Non-pigmented ciliary epithelial cell (primary cell): Measurements from ENCODE around the gene UGGT1.
"Not testable (repeated sequence)": the region's sequence is repeated elsewhere in the genome, so short reads cannot be mapped to it uniquely, and the experiment has no call there.

ENCODE experiments used
- DNase-seq: peaks from one replicate; pipeline ENCODE4 v3.0.0-alpha.2; 2010; ENCODE audit warnings: low read depth

The UGGT1 gene

GRCh38 chr2:128172191-128172590 lies 81.2 kb downstream of the UGGT1 start:
- no peak for DNase-seq

DNA sequence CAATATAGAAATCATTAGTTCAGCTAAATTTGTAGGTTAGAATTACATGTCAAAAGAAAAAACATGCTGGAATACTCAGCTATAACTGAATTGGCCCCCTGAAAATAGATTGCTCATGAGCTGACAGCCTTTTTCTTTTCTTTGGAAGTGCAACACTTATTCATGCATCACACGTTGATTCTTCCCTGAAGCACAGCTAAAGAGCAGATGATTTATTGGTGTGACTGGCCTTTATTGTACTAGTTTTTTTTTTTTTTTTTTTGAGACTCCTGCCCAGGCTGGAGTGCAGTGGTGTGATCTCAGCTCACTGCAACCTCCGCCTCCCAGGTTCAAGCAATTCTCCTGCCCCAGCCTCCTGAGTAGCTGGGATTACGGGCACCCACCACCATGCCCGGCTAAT lies 83.1 kb downstream of the UGGT1 start:
- not testable (repeated sequence) for DNase-seq

- DNase-seq: no peak
Measured at GRCh38 chr2:128177315-128177714, 86.3 kb downstream of the UGGT1 start.

GRCh38 chr2:128178149-128178649 lies 87.2 kb downstream of the UGGT1 start:
- DNase-seq: no peak

DNA sequence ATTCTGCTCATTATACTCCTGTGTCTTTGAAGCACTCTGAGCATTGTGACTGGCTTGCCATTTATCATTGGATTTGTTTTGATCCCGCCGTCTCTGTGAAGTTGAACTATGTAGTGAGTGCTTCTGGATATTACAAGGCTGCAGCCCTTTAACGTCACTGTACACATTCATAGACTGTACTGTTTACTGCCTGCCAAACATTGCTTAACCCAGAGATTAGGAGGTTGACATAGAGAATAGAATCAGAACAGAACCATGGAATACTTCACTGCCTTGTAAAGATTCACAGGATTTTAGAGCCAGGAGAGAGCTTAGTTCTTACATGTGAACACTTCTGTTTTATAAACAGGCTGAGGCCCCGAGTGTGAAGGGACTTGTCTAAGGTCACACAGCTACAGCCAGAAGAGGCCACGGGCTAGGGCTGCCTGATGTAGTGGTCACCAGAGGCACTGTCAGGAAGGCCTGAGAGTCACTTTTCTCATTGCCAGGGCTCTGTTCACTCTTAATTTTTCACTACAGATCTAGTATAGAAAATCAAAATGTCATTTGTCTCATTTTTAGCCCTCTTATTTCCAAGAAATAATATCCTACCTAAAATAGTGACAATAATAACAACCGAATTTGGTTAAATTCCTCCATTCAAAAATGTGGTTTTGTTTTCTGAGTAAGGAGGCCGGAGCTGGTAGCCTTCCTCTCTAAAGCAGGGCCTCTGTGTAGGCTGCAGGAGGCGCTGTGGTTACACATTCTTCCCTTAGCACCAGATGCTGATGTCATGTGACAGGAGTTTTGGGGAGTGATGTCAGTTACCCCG lies 87.9 kb downstream of the UGGT1 start:
- peak; percentile 35 for DNase-seq

DNA sequence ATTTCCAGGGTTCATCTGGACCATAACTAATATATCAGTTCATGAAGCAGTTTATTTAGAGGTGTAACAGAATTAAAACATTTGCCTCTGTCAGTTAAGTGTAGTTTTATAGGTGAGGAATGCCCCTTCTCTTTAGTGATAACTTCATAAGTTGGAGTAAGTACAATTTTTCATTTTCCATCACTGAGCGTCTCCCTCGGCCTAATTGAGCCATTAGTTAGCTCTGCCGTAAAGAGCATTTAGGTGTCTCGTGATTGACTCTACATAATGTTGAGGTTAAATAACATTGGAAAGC lies 88.4 kb downstream of the UGGT1 start:
- no peak for DNase-seq

DNA sequence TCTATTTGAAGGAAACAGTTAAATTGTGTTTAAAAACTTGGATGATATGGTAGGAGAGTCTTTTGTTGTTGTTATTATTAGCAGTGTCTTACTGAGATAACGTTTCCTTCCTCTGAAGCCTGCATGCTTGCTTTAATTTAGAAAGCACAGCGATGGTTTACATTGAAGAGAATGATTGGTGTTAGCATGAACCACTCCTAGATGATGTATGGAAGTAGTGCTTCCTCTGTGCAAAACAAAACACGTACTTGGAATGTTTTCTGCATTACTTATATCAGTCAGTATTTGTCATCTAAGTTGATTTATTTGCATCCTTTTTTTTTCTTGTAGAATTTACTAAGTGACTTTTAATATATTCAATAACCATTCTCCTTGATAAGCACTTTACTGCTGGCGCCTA lies 89.0 kb downstream of the UGGT1 start:
- no peak for DNase-seq

DNA sequence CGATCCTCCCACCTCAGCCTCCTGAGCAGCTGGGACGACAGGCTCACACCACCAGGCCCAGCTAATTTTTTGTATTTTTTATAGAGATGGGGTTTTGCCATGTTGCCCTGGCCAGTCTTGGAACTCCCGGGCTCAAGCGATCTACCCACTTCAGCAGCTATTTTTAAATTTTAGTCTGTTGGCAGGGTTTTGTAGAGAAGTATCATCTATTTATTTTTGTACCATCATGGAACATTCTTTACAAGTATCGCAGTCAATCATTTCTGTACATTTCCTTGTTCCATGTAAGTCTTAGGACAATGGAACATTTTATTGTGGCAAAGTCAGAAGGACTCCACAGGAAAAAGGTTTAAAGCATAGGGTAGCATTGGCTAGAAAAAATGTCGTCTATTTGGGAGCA lies 94.6 kb downstream of the UGGT1 start:
- no peak for DNase-seq

DNA sequence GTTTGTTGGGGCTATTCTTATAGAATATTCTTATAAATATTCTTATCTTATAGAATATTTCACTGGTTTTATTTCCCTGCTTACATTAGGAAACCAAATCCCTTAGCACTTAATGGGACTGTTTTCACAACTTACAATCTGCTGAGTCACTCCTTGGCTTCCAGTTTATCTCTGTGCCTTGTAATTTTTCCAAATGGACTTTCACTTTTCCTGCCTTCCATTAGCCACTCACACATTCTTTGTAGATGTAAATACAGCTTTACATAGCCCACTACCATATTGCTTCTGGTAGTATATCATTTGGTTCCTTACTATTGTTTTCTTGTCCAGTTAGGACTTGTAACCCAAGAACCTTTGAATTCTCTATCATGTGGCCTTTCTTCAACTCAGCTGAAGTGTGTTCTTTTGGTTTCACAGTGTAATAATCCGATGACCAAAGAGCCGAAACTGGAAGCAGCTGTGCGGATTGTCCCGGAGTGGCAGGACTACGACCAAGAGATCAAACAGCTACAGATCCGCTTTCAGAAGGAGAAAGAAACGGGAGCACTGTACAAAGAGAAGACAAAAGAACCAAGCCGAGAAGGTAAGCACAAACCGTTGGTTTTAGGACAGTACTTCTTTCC lies 96.1 kb downstream of the UGGT1 start:
- DNase-seq: peak; percentile 46

DNA sequence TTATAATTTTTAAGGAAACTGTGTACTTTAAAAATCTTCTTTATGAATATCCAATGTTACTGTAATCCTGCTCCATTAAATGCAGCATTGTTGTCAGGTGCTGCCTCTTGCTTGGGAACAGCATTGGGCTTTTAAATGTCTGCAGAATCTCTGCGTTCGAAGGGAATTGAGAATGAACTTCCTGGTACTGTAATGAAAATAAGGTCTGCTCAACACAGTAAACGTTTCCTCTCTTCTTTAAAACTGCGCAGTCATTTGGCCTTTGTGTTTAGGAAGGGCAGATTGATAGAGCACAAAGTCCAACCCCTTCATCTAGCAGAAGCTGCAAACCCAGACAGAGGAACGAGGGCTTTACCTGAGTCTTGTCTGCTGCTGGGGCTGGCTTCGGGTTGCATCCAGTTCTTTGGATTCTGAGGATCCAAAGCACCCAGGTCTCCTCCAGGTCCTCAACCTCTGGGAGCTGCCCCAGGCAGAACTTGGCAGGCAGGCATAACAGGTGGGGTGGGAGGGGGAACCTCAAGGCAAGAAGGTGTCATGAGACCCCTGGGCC lies 104.5 kb downstream of the UGGT1 start:
- DNase-seq: no peak

DNA sequence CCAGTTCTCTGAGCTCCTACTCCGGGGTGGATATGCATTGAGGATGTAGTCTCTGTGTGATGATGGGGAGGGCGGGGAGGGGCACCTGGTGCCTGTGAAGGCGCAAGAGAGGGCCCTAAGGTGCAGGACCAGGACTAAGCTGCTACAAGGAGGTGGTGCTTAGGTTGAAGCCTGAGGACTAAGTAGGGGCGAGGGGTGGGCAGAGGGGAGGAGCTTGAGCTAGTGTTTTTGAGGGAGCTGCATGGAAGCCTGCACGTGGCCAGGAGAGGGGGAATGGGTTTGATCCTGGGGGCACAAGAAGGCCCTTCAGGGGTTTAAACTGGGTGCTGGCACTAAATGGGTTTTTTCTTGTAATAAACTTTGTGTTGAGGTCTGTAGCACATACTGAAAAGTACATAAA lies 105.0 kb downstream of the UGGT1 start:
- DNase-seq: no peak

- DNase-seq: no peak
Measured at GRCh38 chr2:128196471-128196931, 105.5 kb downstream of the UGGT1 start.

DNA sequence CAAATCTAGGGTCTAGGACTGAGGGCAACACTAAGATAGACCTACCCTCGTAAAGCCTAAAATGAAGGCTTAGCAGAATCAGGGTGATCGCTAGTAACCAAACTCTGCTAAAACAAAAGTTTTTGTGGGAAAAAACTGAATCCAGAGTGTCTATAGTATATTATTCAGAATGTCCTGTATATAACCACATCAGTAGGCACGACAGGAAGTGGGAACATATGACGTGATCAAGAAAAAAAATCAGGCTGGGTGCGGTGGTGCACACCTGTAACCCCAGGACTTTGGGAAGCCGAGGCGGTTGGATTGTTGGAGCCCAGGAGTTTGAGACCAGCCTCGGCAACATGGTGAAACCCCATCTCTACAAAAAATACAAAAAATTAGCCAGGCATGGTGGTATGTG lies 106.1 kb downstream of the UGGT1 start:
- no peak for DNase-seq

- no peak for DNase-seq
Measured at GRCh38 chr2:128198656-128199055, 107.7 kb downstream of the UGGT1 start.

- DNase-seq: no peak
Measured at GRCh38 chr2:128199141-128199540, 108.1 kb downstream of the UGGT1 start.

DNA sequence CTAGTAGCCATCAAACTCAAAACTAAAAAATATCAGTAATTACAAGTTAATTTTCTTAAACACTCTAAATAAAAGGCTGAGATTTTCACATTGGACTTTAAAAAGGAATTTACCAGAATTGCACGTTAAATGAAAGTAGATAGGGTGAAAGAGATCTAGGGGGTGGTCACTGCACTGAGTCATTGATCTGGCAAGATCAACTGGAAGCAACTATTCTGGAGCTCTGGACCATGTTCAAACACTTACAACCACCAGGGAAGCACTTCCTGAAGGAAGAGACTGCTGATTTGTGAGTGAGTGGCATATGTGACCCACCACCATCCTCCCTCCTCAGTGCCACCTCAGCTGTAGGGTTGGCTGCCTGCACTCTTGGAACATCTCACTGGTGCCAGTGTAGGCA lies 111.8 kb downstream of the UGGT1 start:
- DNase-seq: no peak

- no peak for DNase-seq
Measured at GRCh38 chr2:128206245-128206644, 115.2 kb downstream of the UGGT1 start.

DNA sequence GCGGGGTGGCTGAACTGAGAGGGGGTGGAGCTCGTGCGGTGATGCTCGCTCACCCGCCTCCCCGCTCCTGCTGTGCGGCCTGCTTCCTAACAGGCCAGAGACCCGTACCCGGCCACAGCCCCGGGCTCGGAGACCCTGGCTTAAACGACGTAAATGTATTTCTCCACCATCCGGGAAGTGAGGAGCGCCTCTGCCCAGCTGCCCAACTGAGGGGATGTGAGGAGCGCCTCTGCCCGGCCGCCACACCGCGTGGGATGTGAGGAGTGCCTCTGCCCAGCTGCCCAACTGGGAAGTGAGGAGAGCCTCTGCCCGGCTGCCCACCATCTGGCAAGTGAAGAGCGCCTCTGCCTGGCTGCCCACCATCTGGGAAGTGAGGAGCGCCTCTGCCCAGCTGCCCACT lies 117.0 kb downstream of the UGGT1 start:
- DNase-seq: no peak

GRCh38 chr2:128208631-128209324 lies 117.8 kb downstream of the UGGT1 start:
- DNase-seq: not testable (repeated sequence)

GRCh38 chr2:128214251-128214650 lies 123.3 kb downstream of the UGGT1 start:
- no peak for DNase-seq

- no peak for DNase-seq
Measured at GRCh38 chr2:128214866-128215460, 124.0 kb downstream of the UGGT1 start.

DNA sequence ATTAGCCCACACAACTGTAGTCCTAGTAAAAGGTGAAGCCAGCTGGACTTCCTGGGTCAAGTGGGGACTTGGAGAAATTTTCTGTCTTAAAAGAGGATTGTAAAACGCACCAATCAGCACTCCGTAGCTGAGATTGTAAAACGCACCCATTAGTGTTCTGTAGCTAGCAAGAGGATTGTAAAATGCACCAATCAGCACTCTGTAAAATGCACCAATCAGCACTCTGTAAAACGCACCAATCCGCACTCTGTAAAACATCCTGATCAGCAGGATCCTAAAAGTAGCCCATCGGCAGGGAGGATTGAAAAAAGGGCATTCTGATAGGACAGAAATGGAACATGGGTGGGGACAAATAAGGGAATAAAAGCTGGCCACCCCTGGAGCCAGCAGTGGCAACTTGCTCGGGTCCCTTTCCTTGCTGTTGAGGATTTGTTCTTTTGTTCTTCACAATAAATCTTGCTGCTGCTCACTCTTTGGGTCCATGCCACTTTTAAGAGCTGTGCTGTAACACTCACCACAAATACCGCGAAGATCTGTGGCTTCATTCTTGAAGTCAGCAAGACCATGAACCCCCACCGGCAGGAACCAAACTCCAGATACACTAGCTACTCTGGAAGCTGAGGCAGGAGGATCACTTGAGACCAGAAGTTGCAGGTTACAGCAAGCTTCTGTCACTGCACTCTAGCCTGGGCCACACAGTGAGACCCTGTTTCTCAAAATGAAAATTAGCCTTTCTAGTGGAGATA lies 125.1 kb downstream of the UGGT1 start:
- no peak for DNase-seq
